Activated CD4-positive, alpha-beta T cell treated with anti-CD3 and anti-CD28 coated beads, Interleukin-2, Interleukin-6, amounts not matched to agents 100 ng/mL and 50 ng/mL, durations not matched to agents 16 hours and 8 hours (primary cell): ENCODE measurements around the gene GAS2L2.
A peak's percentile ranks its signal among the peaks of the same experiment; 100 is the strongest.

Source experiments
- DNase-seq: peaks from one replicate; pipeline ENCODE4 v3.0.0-alpha.2; 2020

The GAS2L2 gene

GRCh38 chr17:35752945-35753764 lies at the start of gene GAS2L2:
GAS2L2 (minus strand) TSS chr17:35753239; CDS start chr17:35752850, 389 bp downstream.
- no peak for DNase-seq

- no peak for DNase-seq
These were observed 48.7 kb upstream of the GAS2L2 start for GRCh38 chr17:35801583-35802224.

- no peak for DNase-seq
These were observed 46.9 kb upstream of the GAS2L2 start for GRCh38 chr17:35799942-35800341.

- DNase-seq = no peak
These were observed 44.9 kb upstream of the GAS2L2 start for GRCh38 chr17:35797918-35798317.

GRCh38 chr17:35797370-35797769 lies 44.3 kb upstream of the GAS2L2 start:
- no peak for DNase-seq

- no peak for DNase-seq
These were observed 43.9 kb upstream of the GAS2L2 start for GRCh38 chr17:35796942-35797341.

- DNase-seq = no peak
These were observed 42.8 kb upstream of the GAS2L2 start for GRCh38 chr17:35795871-35796265.

GRCh38 chr17:35795007-35795870 lies 42.2 kb upstream of the GAS2L2 start, which contains the start of gene MMP28:
MMP28 (minus strand) TSS chr17:35795641; CDS start chr17:35795377, 264 bp downstream.
- peak; percentile 41 for DNase-seq

- no peak for DNase-seq
These were observed 40.2 kb upstream of the GAS2L2 start for GRCh38 chr17:35793257-35793656.

- no peak for DNase-seq
These were observed 38.8 kb upstream of the GAS2L2 start for GRCh38 chr17:35791681-35792350.

GRCh38 chr17:35790841-35791240 lies 37.8 kb upstream of the GAS2L2 start:
- DNase-seq = no peak

GRCh38 chr17:35788477-35789368 lies 35.7 kb upstream of the GAS2L2 start:
- DNase-seq = no peak

- no peak for DNase-seq
These were observed 33.9 kb upstream of the GAS2L2 start for GRCh38 chr17:35786941-35787432.

GRCh38 chr17:35784895-35785294 lies 31.9 kb upstream of the GAS2L2 start:
- no peak for DNase-seq

GRCh38 chr17:35780950-35781349 lies 27.9 kb upstream of the GAS2L2 start:
- no peak for DNase-seq

- DNase-seq = no peak
These were observed 25.7 kb upstream of the GAS2L2 start for GRCh38 chr17:35778641-35779196.

GRCh38 chr17:35775583-35775982 lies 22.5 kb upstream of the GAS2L2 start:
- no peak for DNase-seq

- no peak for DNase-seq
These were observed 22.0 kb upstream of the GAS2L2 start for GRCh38 chr17:35775039-35775438.

- no peak for DNase-seq
These were observed 21.5 kb upstream of the GAS2L2 start for GRCh38 chr17:35774499-35774898.

- DNase-seq = no peak
These were observed 20.8 kb upstream of the GAS2L2 start for GRCh38 chr17:35773679-35774425.
